Stimulated activated naive CD8-positive, alpha-beta T cell treated with anti-CD3 and anti-CD28 coated beads, Interleukin-15, Interleukin-2, amounts not matched to agents 100 ng/mL and 50 ng/mL, for 24 hours (primary cell): Measurements from ENCODE around the gene ARMH3.

Experiments used
- H3K27ac Mint-ChIP-seq: one replicate; pipeline ENCODE4 v1.8.0; 2021; ENCODE audit warnings: mild to moderate bottlenecking, mixed read lengths
- H3K27me3 Mint-ChIP-seq: one replicate; pipeline ENCODE4 v1.8.0; 2021; ENCODE audit warnings: mixed read lengths
- H3K36me3 Mint-ChIP-seq: one replicate; pipeline ENCODE4 v1.8.0; 2021; ENCODE audit warnings: low read depth, mixed read lengths
- H3K4me1 Mint-ChIP-seq: one replicate; pipeline ENCODE4 v1.8.0; 2021; ENCODE audit warnings: low read depth, mixed read lengths
- H3K4me3 Mint-ChIP-seq: one replicate; pipeline ENCODE4 v1.8.0; 2021; ENCODE audit warnings: mild to moderate bottlenecking, mixed read lengths
- H3K9me3 Mint-ChIP-seq: one replicate; pipeline ENCODE4 v1.8.0; 2021; ENCODE audit warnings: mixed read lengths

ARMH3 gene

GRCh38 chr10:101893510-101894120, 162.4 kb downstream of the ARMH3 start:
- Mint-ChIP-seq H3K27ac (no peak overlapping the region), H3K9me3 (no peaks in the 10 kb centered on the region), H3K4me3 (no peak overlapping the region), H3K36me3 (no peaks in the 10 kb centered on the region), H3K4me1 (peaks cover 36% of the 10 kb centered on the region), H3K27me3 (no peaks in the 10 kb centered on the region)

GRCh38 chr10:101892782-101893391, 163.1 kb downstream of the ARMH3 start:
- H3K4me3 Mint-ChIP-seq = no peak overlapping the region
- no peak overlapping the region for H3K27ac Mint-ChIP-seq

GRCh38 chr10:101889256-101890210, 166.4 kb downstream of the ARMH3 start:
- peak overlapping the region; percentile 9 for H3K27ac Mint-ChIP-seq
- H3K4me3 Mint-ChIP-seq = no peak overlapping the region
- no peaks in the 10 kb centered on the region for H3K27me3 Mint-ChIP-seq
- H3K9me3 Mint-ChIP-seq = no peaks in the 10 kb centered on the region
- peaks cover 13% of the 10 kb centered on the region for H3K36me3 Mint-ChIP-seq
- peaks cover 17% of the 10 kb centered on the region for H3K4me1 Mint-ChIP-seq

More at GRCh38 chr10:101892782-101893391, 163.1 kb downstream of the ARMH3 start:
- Mint-ChIP-seq H3K27me3 (no peaks in the 10 kb centered on the region), H3K9me3 (no peaks in the 10 kb centered on the region), H3K36me3 (peaks cover 4% of the 10 kb centered on the region), H3K4me1 (peaks cover 37% of the 10 kb centered on the region)

DNA sequence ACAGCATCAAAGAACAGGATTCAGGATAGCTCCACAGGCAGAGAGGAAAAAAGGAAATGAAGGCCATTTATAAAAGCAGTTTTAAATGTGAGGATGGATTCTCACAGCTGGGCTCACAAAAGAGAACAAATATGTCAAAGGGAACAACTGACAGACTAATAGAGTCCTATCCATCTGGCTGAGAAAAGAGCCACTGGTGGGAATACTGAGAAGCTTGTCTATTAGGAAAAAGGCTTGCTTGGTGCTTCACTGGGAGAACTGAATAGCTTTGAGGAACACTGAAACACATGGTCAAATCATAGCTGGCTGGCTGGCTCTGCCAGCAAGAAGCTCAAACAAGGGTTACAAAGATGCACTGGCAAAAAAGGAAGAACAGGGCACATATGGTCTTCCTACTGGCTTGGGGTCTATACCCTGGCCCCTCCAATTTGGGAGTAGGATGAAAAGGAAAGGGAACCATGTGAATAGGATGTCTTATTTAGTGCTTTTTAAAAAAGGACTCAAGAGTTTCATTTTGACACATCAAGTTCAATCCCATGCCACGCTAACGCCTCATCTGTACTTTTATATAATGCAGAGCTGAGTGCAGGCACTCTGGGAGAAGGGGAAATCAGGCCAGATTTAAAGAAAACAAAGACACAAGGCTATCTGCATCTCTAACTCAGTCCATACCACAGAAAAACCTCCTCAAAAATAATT, 167.6 kb downstream of the ARMH3 start:
- H3K4me1 Mint-ChIP-seq = peaks cover 14% of the 10 kb centered on the region
- H3K27ac Mint-ChIP-seq = no peak overlapping the region
- H3K36me3 Mint-ChIP-seq = peaks cover 13% of the 10 kb centered on the region
- H3K9me3 Mint-ChIP-seq = no peaks in the 10 kb centered on the region
- H3K4me3 Mint-ChIP-seq = no peak overlapping the region
- H3K27me3 Mint-ChIP-seq = no peaks in the 10 kb centered on the region

- H3K27me3 Mint-ChIP-seq = no peaks in the 10 kb centered on the region
- no peak overlapping the region for H3K27ac Mint-ChIP-seq
- peaks cover 13% of the 10 kb centered on the region for H3K36me3 Mint-ChIP-seq
- H3K4me1 Mint-ChIP-seq = peaks cover 14% of the 10 kb centered on the region
- no peak overlapping the region for H3K4me3 Mint-ChIP-seq
- H3K9me3 Mint-ChIP-seq = no peaks in the 10 kb centered on the region
Measured at GRCh38 chr10:101887775-101888174, 168.2 kb downstream of the ARMH3 start.

GRCh38 chr10:101886521-101887312, 169.3 kb downstream of the ARMH3 start:
- no peaks in the 10 kb centered on the region for H3K27me3 Mint-ChIP-seq
- peaks cover 13% of the 10 kb centered on the region for H3K36me3 Mint-ChIP-seq
- peaks cover 14% of the 10 kb centered on the region for H3K4me1 Mint-ChIP-seq

DNA sequence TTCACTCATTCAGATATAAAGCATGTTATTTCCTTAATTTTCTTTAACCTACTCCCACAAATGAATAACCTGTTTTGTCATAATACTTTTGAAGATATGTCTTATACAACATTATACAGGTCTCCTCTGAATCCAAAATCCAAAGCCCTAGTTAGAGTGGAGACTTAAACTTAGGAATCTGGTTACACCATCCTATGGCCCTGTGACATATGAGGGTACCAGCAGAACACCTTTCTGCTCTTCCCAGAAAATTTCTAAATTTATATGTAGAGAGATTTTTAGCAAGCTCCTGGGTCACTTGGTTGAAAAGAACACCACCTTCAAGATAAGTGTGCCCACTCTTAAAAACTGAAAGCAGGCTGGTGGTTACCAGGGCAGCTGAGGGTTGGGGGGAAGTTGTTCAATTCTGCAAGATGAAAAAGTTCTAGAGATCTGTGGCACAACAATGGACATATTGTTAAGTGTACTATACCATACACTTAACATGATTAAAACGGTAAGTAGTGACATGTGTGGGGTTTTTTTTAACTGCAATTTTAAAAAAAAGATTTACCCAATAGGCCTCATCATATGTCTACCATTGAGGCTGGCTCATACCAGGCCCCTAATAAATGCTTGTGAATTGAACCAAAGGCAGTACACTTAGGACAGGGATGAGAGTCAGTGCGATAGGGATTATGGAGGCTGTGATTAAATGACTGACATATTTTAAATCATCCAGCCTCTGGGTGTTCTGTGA, 174.8 kb downstream of the ARMH3 start:
- Mint-ChIP-seq H3K27ac (no peak overlapping the region), H3K4me3 (no peak overlapping the region), H3K4me1 (peaks cover 3% of the 10 kb centered on the region), H3K9me3 (no peaks in the 10 kb centered on the region), H3K27me3 (no peaks in the 10 kb centered on the region), H3K36me3 (peaks cover 8% of the 10 kb centered on the region)

More at GRCh38 chr10:101886521-101887312, 169.3 kb downstream of the ARMH3 start:
- no peak overlapping the region for H3K27ac Mint-ChIP-seq
- no peaks in the 10 kb centered on the region for H3K9me3 Mint-ChIP-seq
- H3K4me3 Mint-ChIP-seq = no peak overlapping the region

GRCh38 chr10:101880232-101880573, 175.8 kb downstream of the ARMH3 start:
- no peak overlapping the region for H3K4me3 Mint-ChIP-seq
- H3K36me3 Mint-ChIP-seq = peaks cover 9% of the 10 kb centered on the region
- H3K4me1 Mint-ChIP-seq = peaks cover 10% of the 10 kb centered on the region
- no peaks in the 10 kb centered on the region for H3K27me3 Mint-ChIP-seq
- no peak overlapping the region for H3K27ac Mint-ChIP-seq
- H3K9me3 Mint-ChIP-seq = no peaks in the 10 kb centered on the region

- Mint-ChIP-seq H3K27ac (no peak overlapping the region), H3K4me3 (no peak overlapping the region), H3K4me1 (peaks cover 14% of the 10 kb centered on the region), H3K9me3 (no peaks in the 10 kb centered on the region), H3K36me3 (peaks cover 9% of the 10 kb centered on the region), H3K27me3 (no peaks in the 10 kb centered on the region)
Measured at GRCh38 chr10:101879456-101880231, 176.3 kb downstream of the ARMH3 start.

DNA sequence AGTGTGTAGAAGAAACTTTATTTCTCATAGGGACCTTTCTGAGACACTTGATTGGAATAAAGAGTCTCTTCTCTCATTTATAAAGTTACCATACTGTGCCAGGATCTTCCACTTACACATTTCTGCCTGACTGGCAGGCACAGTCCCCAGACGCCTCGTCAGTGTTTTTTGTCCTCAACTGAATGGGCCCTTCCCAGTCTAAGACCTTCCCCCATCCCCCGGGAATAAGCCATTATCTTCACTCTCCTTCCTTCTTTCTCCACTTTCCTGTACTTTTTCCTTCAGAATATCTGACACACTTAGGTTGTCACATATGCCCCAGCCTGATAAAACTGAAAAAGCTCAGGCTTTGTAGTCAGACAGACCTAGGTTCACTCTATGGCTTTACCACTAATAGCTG, 177.1 kb downstream of the ARMH3 start:
- Mint-ChIP-seq H3K4me3 (no peak overlapping the region), H3K9me3 (no peaks in the 10 kb centered on the region), H3K27ac (no peak overlapping the region), H3K4me1 (peaks cover 14% of the 10 kb centered on the region), H3K27me3 (no peaks in the 10 kb centered on the region), H3K36me3 (peaks cover 9% of the 10 kb centered on the region)

- Mint-ChIP-seq H3K4me3 (no peak overlapping the region), H3K27ac (no peak overlapping the region), H3K9me3 (no peaks in the 10 kb centered on the region), H3K27me3 (no peaks in the 10 kb centered on the region), H3K4me1 (peaks cover 14% of the 10 kb centered on the region), H3K36me3 (peaks cover 17% of the 10 kb centered on the region)
Measured at GRCh38 chr10:101875068-101875688, 180.8 kb downstream of the ARMH3 start.

DNA sequence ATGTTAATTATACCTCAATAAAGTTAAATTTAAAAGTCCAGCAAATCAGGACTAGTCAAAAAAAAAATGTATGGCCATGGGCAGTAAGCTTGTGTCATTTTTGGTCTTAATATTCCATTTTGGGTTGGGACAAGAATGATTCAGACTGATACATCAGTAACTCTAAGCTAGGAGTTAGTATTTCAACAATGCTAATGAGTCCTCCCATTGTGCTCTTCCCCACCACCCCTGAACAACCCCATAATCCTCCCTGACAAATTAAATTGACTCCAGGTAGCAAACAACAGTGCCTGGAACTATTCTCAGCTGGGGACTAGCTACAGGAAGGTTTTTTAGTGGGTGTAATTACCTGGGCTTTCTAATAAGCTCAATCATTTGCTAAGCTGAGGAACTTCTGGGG, 181.7 kb downstream of the ARMH3 start:
- Mint-ChIP-seq H3K27me3 (no peaks in the 10 kb centered on the region), H3K4me3 (no peak overlapping the region), H3K27ac (no peak overlapping the region), H3K9me3 (no peaks in the 10 kb centered on the region), H3K36me3 (peaks cover 17% of the 10 kb centered on the region), H3K4me1 (peaks cover 11% of the 10 kb centered on the region)

- no peaks in the 10 kb centered on the region for H3K27me3 Mint-ChIP-seq
- peaks cover 9% of the 10 kb centered on the region for H3K9me3 Mint-ChIP-seq
- peaks cover 17% of the 10 kb centered on the region for H3K36me3 Mint-ChIP-seq
- no peak overlapping the region for H3K4me3 Mint-ChIP-seq
- H3K27ac Mint-ChIP-seq = no peak overlapping the region
- H3K4me1 Mint-ChIP-seq = no peaks in the 10 kb centered on the region
Measured at GRCh38 chr10:101867931-101868330, 188.0 kb downstream of the ARMH3 start.
